Heart left ventricle (tissue), 16 donors: ENCODE data around the gene DUSP23. TPM values are rescaled to one million over a fixed set of nuclear protein-coding genes. Genes with fewer than 3 reads are reported as not detected.

ENCODE experiments used
- ATAC-seq, 4 donors: fragments of 200-7000 bp; cut with Tn5 transposase; one replicate each; pipeline ENCODE4 v1.9.1; 2020 to 2022; ENCODE audit warnings: moderate library complexity in 4 of 4, mild to moderate bottlenecking in 3 of 4, moderate number of reproducible peaks in 1 of 4
- DNase-seq, 5 donors: peaks; one replicate each; pipeline ENCODE4 v3.0.0-alpha.2; 2020
- H3K27ac ChIP-seq, 12 donors: fragments of 200-600 bp; sonication (generic) in 4 of 12; one replicate each; pipeline versions ENCODE4 v1.5.0 to v1.8.0; 2016 to 2022; ENCODE audit warnings: mild to moderate bottlenecking in 2 of 12
- H3K27me3 ChIP-seq, 9 donors: fragments of 200-600 bp; sonication (generic) in 2 of 9; one replicate each; pipeline versions ENCODE4 v1.5.1 to v1.8.0; 2016 to 2022; ENCODE audit warnings: mild to moderate bottlenecking in 3 of 9
- H3K36me3 ChIP-seq, 9 donors: fragments of 200-600 bp; sonication (generic) in 2 of 9; one replicate each; pipeline versions ENCODE4 v1.5.0 to v1.8.0; 2018 to 2022; ENCODE audit warnings: mild to moderate bottlenecking in 2 of 9
- H3K4me1 ChIP-seq, 12 donors: fragments of 200-600 bp; sonication (generic) in 4 of 12; one replicate each; pipeline versions ENCODE4 v1.5.0 to v1.8.0; 2016 to 2022; ENCODE audit warnings: mild to moderate bottlenecking in 3 of 12
- H3K4me3 ChIP-seq, 12 donors: fragments of 200-600 bp; sonication (generic) in 4 of 12; one replicate each; pipeline versions ENCODE4 v1.5.0 to v1.8.0; 2017 to 2022; ENCODE audit warnings: mild to moderate bottlenecking in 9 of 12, moderate library complexity in 4 of 12
- H3K9me3 ChIP-seq, 12 donors: fragments of 200-600 bp; sonication (generic) in 4 of 12; one replicate each; pipeline versions ENCODE4 v1.5.0 to v1.8.0; 2016 to 2022; ENCODE audit warnings: mild to moderate bottlenecking in 1 of 12
- CTCF ChIP-seq, 12 donors: fragments of 200-600 bp; sonication (generic) in 4 of 12; IDR thresholded peaks; one replicate each; pipeline versions ENCODE4 v1.5.0 to v1.8.0; 2018 to 2022; ENCODE audit warnings: antibody characterized with exemption in 12 of 12, mild to moderate bottlenecking in 5 of 12
- POLR2A ChIP-seq, 2 donors: fragments of 450-650 bp; IDR thresholded peaks; one replicate each; pipeline ENCODE4 v1.6.1; 2017; ENCODE audit warnings: antibody characterized with exemption in 2 of 2, mild to moderate bottlenecking in 2 of 2, moderate library complexity in 2 of 2
- WGBS, 4 donors: extraction: QIAGEN DNeasy Blood & Tissue Kit in 2 of 4; methylation state at CpG; one replicate each; pipeline versions ENCODE4 v1.1.5 to v1.1.7; 2013 to 2018; 5-methylcytosine and 5-hydroxymethylcytosine counted together
- intact Hi-C, 10 donors: fragments of 100-400 bp; cut with DNase I; formaldehyde crosslinking; loops; one replicate each; pipeline versions ENCODE4 v1.11.1 to v1.14.2; 2022
- polyA plus RNA-seq, 2 donors: library from polyadenylated mRNA; stranded (reverse); fragments of 200-250 nt; gene quantifications; one replicate each; pipeline ENCODE4 v1.2.3, GENCODE V29; 2013
- total RNA-seq, 9 donors: library from RNA; depleted of rRNA in 2 of 9; stranded (reverse); fragments of >200 nt in 2 of 9; fragmentation: NEBNext Ultra II Directional in 3 of 9; extraction: Animal tissue kit (Norgen Biotek cat#: 25700) in 3 of 9; gene quantifications; one replicate each; pipeline versions ENCODE4 v1.1.0 to v1.2.4, GENCODE V29; 2016 to 2023
- donor health status: ischemic (EF 13 %, LVEDD 7.1; RV severe dilation, severe dysfunction).
- donor health status: healthy with polysubstance abuse.
- donor health status: DM: no; HTN: yes; CAD: no.
- donor health status: DM: no; HTN: no; CAD: no.
- donor health status: ischemic (EF 25% LVEDD 6.9; RV normal size, moderate dysfunction).
- donor health status: ischemic (EF 25% LVEDD 5.7; RV mildly dilated, moderate dysfunction).
- donor health status: healthy.
- donor health status: DM: yes; HTN: yes; CAD: no.
- donor health status: ischemic (EF 35%, LVEDD 5.7; RV mildly dilated, moderate dysfunction).
- donor health status: nonischemic (EF 11% LVEDD 7.7; RV severe dilation, severe dysfunction).
- donor health status: DM: yes; HTN: yes; CAD: no.
- donor health status: PGD.
- donor health status: ischemic (EF 29% LVEDD 5.4; RV normal size, mild dysfunction).
- donor health status: nonischemic (EF 23%, LVEDD 6.1; RV moderate dilation, normal function).

The DUSP23 gene
- total and polyA plus RNA-seq, 11 donors = 10.0 to 59.2 (median 22.6) TPM

GRCh38 chr1:159798893-159799292 lies 18.1 kb downstream of the DUSP23 start:
- no peak for TF ChIP-seq POLR2A (IDR thresholded peaks at IDR 0.05)
- TF ChIP-seq CTCF (IDR thresholded peaks at IDR 0.05) = peak; percentile 61 to 87 (median 78)
- H3K9me3 ChIP-seq = no peaks in the 10 kb centered on the region
- 0 to 5% (median 3%) methylated on average over 2 of the region's 2 CpGs for WGBS, 4 donors
- peaks cover 0 to 18% (median 0%) of the 10 kb centered on the region in 9 donors for H3K27me3 ChIP-seq
- peaks cover 0 to 49% (median 0%) of the 10 kb centered on the region in 12 donors for H3K4me1 ChIP-seq
- peak; percentile 78 to 95 (median 88) for ATAC-seq
- intact Hi-C loops = loop anchor here (1.0 to 10.0 kb wide), 12 partner anchors 92 to 634 kb away; partner anchors contain the start of gene IGSF9 (in 6 of the 10)
- DNase-seq = peak in 4 of 5 donors; percentile 54 to 69 (median 64)
- no peak overlapping the region for H3K4me3 ChIP-seq
- peak overlapping the region in 1 of 12 donors; percentile 5 for H3K27ac ChIP-seq
- no peaks in the 10 kb centered on the region for H3K36me3 ChIP-seq

- ATAC-seq = no peak
- WGBS, 4 donors = 94 to 98% (median 97%) methylated on average over 4 of the region's 4 CpGs
- H3K4me3 ChIP-seq = no peak overlapping the region
Measured at GRCh38 chr1:159799446-159799985, 18.8 kb downstream of the DUSP23 start.

GRCh38 chr1:159800177-159800930 lies 19.6 kb downstream of the DUSP23 start:
- Histone ChIP-seq H3K27me3 (peaks cover 0 to 12% (median 0%) of the 10 kb centered on the region in 9 donors), H3K4me1 (peaks cover 0 to 62% (median 0%) of the 10 kb centered on the region in 12 donors), H3K9me3 (no peaks in the 10 kb centered on the region), H3K36me3 (no peaks in the 10 kb centered on the region), H3K4me3 (peak overlapping the region in 1 of 12 donors; percentile 31), H3K27ac (no peak overlapping the region)
- DNase-seq (no peak), ATAC-seq (no peak)
- intact Hi-C loops = loop anchor here in 3 of 10 donors (5.0 to 10.0 kb wide), 3 partner anchors 52 to 147 kb away; partner anchors contain the start of gene IGSF9 (in 2 of the 3)
- 68 to 81% (median 78%) methylated on average over 8 of the region's 8 CpGs for WGBS, 4 donors
- TF ChIP-seq CTCF (IDR thresholded peaks at IDR 0.05) (no peak), POLR2A (IDR thresholded peaks at IDR 0.05) (no peak)

More at GRCh38 chr1:159799446-159799985, 18.8 kb downstream of the DUSP23 start:
- DNase-seq = no peak
- H3K36me3 ChIP-seq = no peaks in the 10 kb centered on the region
- no peaks in the 10 kb centered on the region for H3K9me3 ChIP-seq
- peaks cover 0 to 13% (median 0%) of the 10 kb centered on the region in 9 donors for H3K27me3 ChIP-seq
- TF ChIP-seq POLR2A (IDR thresholded peaks at IDR 0.05) = no peak
- no peak for TF ChIP-seq CTCF (IDR thresholded peaks at IDR 0.05)
- H3K27ac ChIP-seq = peak overlapping the region in 1 of 12 donors; percentile 5
- peaks cover 0 to 56% (median 0%) of the 10 kb centered on the region in 12 donors for H3K4me1 ChIP-seq
- intact Hi-C loops = loop anchor here (1.0 to 10.0 kb wide), 11 partner anchors 91 to 635 kb away; partner anchors contain the start of gene IGSF9 (in 5 of the 10)

- H3K27ac ChIP-seq = peak within 1 kb of the TSS in 3 of 12 donors; percentile 2 to 27 (median 18)
- no peaks in the 10 kb centered on the region for H3K27me3 ChIP-seq
- no peak for ATAC-seq
- H3K9me3 ChIP-seq = no peaks in the 10 kb centered on the region
- intact Hi-C loops = loop anchor here in 3 of 10 donors (5.0 to 10.0 kb wide), 3 partner anchors 50 to 145 kb away; partner anchors contain the start of gene IGSF9 (in 2 of the 3)
- WGBS, 4 donors = 81 to 90% (median 87%) methylated on average over 8 of the region's 8 CpGs
- peaks cover 0 to 62% (median 0%) of the 10 kb centered on the region in 12 donors for H3K4me1 ChIP-seq
- no peak for DNase-seq
- H3K36me3 ChIP-seq = no peaks in the 10 kb centered on the region
- H3K4me3 ChIP-seq = peak within 1 kb of the TSS in 1 of 12 donors; percentile 31
- TF ChIP-seq POLR2A (IDR thresholded peaks at IDR 0.05) (no peak), CTCF (IDR thresholded peaks at IDR 0.05) (no peak)
Measured at GRCh38 chr1:159802111-159802510, 21.3 kb downstream of the DUSP23 start, which contains the start of gene FCRL6. Gene FCRL6, plus strand, starts transcription at chr1:159802360. Its CDS starts 65 bp downstream, at chr1:159802425.
